Activated CD4-positive, CD25-positive, alpha-beta regulatory T cell treated with anti-CD3 and anti-CD28 coated beads, Interleukin-2, amount 50 U/mL, for 24 hours (primary cell): ENCODE results near the gene TST.
"Not testable (repeated sequence)": the region's sequence is repeated elsewhere in the genome, so short reads cannot be mapped to it uniquely, and the experiment has no call there.

ENCODE experiments used
- ATAC-seq, 2 donors: fragments of 150-1000 bp; cut with Tn5 transposase; one replicate each; pipeline ENCODE4 v1.10.0; 2021; ENCODE audit warnings: mild to moderate bottlenecking in 1 of 2, moderate library complexity in 1 of 2

Gene TST

DNA sequence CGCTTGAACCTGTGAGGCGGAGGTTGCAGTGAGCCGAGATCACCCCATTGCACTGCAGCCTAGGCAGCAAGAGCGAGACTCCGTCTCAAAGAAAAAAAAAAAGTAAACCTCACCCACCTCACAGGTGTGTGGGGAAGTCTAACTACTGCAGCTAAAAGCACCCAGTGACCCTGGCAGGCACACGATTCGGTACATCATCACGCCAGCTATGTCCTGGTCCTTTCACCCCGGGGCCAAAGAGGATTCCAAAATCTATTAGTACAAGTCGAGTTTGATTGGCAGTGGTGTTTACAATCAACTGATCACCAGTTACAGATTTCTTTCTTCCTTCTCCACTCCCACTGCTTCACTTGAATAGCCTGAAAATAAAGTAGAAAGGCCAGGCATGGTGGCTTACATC is 6.3 kb downstream of the TST start:
- ATAC-seq, result no peak

DNA sequence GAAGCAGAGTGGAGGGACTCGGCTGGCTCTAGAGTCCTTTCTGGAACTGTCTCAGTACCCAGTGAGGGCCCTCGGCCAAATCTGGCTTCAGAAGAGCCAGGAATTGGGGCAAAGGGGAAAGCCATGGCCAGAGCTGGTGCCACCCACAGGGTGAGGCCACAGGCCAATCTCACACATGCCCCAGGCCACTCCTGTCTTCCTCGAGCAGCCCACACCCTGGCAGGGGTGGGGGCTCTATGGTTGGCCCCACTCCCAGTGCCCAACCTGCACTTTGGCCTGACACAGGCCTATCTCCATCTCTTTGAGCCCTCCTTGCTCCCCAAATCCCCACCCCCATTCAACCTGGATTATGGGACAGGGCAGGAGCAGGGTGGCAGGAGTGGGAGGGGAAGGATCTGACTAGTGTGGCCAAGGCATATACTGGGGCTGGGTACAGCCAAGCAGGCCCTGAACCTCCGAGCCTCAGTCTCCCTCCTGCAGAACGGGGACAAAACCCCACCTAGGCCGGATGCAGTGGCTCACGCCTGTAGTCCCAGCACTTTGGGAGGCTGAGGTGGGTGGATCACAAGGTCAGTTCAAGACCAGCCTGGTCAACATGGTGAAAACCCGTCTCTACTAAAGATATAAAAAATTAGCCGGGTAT is 6.9 kb downstream of the TST start:
- ATAC-seq, result no peak

DNA sequence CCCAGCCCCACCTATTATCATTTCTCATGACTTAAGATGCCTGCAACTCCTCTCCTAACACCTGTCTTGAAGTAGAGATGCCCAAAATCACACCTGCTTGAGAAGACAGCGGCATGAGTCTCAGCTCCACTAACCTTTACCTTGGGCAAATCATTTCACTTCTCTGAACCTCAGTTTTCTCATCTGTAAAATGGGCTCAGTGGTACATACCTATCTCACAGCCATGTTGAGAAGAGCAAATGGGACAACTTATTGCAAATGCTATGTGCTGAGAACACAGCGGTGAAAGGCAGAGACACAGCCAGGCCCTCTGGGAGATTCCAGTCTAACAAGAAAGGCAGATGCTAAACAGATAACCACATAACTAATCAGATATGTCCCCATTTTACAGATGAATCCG is 7.8 kb downstream of the TST start:
- no peak for ATAC-seq

DNA sequence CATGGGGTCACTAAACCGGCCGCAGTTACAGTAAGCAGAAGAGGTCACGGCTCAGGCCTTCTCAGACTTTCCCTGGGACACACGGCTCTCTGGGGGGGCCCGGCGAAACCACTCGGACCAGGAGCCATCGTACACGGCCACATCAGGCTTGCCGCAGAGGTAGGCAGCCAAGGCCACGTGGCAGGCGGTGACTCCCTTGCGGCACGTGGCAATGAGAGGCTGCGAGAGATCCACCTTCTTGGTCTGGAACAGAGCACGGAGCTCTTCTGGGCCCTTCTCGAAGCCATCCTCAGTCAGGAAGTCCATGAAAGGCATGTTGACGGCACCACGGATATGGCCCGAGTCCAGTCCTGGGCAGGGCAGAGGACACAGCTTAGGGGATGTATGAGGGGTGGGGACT is 8.3 kb downstream of the TST start:
- no peak for ATAC-seq

DNA sequence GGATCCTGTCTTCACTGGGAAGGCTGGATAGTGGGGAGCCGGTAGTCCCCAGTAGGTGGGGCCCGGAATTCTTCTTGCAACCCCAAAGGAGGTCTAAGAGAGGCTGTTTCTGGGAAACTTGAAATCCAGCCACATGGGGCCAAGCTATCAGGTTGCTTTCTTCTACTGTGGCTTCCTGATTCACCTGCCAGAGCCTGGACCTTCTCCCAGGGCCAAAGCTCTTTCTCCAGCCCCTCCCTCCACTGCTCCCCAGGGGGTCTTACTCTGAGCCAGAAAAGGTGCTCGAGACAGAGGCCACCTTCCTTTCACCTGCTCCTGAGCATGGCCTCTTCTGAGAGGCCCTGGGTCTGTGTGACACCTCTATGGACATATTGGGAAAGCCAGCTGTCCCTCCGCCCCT is 9.1 kb downstream of the TST start:
- ATAC-seq, result no peak

DNA sequence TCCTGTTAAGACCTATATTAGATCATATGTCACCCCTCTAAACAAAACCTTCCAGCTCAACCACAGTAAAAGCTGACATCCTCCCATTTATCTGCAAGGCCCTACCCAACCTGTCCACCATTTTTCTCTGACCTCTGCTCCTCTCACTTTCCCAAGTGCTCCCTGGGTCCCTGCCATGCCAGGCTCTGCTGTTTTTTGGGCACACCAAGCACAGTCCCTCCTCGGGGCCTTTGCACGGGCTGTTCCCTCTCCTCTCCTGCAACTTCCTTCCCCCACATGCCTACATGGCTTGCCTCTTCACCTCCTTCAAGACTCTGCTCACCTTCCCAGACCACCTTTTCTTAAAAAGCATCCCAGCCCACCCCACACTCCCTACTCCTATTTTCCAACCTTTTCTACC is 9.8 kb downstream of the TST start:
- ATAC-seq, result no peak

DNA sequence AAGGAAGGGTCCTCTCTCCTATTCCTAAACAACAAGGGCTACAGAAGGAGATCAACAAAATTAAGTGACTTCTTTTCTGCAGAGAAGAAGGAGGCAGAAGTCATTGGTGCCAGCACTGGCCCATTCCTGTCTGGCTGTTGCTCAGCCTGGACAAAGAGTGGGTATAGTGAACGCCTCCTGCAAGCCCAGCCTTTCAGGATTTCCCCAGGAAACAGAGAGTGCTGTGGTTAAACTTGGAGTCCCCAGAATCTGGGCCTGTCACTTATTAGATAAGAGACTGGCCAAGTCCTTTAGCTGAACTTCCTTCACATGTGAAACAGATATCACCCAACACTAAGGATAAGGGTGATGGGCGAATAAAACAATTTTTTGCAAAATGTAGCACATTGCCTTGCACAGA is 10.9 kb downstream of the TST start:
- no peak for ATAC-seq

DNA sequence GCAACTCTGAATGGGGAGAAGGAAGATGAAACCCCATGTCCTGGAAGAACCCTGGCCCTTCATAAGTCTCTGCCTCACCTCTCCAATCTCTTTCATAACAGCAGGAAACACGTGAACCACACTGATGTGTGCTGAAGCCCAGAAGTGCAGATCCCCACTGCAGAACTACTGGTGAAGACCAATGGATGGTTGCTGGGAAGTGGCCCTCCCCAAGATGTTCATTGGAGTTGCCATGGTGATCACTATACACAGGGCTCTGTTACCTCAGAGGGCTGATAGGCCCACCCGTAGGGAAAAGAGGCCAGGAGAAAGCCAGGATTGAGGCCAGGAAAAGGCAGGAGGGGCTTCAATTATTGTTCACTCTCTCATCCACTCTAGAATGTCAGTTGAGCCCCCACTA is 11.6 kb downstream of the TST start:
- no peak for ATAC-seq

DNA sequence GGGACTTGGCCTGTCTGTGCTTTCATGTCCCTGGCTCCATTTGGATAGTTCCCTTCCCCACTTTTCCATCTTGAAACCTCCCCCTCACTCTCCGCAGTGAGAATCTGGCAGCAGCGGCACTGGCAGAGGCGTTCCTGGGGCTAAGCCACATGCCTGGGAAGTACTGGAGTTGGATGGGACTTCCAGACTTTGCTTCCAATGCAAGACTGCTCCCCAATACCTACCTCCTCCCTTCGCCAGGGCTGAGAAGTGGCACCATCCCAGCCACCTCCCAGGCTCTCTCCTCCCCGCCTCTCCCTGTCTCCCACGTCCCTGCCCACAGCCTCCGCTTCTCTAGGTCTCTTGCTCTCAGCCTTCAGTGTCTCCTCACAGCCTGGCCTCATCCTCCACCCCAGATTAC is 16.6 kb downstream of the TST start:
- ATAC-seq, result no peak

DNA sequence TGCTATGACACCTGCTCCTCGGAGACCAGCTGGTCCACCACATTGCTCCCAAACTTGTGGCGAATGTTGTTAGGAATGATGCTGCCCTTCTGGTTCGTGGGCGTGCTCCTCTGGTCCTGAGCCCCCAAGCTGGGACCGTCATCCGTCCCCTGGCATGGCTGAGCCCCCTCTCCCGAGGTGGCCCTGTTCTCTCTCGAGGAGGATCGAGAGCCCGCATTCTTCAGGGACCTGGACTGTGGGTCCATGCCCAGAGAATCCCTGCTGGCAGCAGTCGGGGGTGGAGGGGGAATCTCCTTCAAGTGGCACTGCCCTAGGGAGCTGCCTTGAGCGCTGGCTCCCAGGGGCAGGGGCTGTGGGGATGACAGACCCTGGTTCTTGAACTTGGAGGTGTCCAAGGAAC is 17.4 kb downstream of the TST start:
- no peak for ATAC-seq

DNA sequence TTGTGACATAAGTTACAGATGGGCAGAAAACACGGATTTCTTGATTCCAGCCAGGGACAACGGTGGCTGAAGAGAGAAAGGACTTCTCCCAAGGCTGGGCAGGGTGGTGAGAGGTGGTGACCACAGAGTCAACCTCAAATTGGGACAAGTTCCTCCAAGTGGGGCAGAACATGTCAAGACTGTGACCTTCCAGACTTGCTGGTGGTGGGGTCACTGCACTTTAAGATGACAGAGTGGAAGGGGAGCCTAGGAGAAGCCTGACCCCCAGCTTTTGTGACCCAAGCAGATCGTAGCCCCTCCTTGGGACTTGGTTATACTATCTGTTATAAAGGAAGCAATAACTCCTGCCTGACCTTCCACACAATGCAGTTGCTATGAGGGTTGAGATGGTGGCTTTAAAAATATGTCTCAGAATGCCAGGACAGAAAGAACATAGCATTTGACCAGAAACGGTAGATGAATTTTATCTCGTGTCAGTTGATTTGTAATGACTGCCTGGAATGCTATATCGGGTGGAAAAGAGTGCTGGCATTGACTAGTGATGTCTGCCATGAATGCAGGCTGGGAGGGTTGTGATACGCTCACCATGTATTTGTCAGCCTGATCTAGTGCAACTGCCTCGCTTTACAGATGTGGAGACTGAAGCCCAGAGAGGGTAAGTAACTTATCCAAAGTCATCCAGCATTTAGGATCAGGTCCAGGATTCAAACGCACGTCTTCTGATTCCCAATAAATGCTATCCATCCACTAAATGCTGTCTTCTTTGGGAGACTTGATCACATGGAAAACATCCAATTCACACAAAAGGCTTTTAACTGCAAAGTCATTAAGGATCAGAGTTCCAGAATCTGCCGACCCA is 18.3 kb downstream of the TST start:
- no peak for ATAC-seq

DNA sequence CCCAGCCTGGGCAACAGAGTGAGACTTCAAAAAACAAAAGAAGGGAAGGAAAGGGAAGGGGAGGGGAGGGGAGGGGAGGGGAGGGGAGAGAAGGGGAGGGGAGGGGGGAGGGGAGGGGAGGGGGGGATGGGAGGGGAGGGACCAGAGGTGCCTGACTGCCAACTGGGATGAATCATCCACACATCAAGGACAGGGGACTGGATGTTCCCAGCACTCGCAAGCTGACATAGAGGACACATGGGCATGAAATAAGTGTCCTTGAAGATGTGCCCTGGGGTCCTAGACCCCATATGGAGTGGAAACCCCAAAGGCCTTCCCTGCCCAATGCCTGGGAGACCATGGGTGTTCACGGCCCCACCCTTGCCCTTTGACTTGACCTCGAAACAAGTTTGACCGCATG is 19.8 kb downstream of the TST start:
- no peak for ATAC-seq

DNA sequence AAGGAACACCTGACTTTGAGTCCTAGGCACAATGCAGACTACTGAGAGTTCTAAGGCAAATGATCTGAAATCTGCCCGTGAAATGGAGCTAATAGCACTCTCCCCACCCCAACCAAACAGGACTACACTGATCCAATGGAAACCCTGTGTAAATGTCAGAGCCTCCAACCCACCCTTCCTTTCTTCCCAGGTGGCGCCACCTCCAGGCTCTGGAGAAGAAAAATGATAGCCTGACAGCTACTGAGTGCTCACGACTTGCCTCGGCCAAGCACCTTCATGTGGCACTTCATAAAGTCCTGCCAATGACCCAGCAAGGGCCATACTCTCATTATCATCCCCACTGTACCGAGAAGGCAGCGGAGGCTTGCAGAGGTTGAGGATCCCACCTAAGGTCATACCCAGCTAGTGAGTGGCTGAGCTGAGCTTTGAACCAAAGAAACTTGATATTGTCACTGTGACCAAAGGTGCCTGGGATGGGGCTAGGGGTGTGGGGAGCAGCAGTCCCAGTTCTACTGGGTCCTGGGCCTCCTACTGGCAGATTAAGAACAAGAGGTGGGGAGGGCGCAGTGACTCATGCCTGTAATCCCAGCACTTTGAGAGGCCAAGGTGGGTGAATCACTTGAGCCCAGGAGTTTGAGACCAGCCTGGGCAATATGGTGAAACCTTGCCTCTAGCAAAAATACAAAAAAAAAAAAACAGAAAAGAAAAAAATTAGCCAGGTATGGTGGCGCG is 20.5 kb downstream of the TST start:
- ATAC-seq, result no peak

DNA sequence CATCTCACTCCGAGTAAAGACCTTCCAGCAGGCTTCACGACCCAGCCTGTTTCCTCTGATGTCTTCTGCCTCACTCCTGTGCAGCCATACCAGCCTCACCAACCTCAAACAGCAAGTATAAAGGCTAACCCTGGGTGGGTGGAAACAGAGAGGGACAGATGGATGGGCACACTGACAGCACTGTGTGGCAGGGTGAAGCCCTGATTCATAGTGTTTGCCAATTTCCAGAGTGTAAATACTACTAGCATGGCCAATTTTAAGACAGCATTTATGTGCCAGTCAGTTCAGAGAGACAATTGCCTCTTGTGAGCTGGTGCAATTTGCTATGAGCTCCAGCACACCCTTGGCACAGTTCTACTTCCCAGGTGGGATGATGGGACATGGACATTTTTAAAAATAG is 21.5 kb downstream of the TST start:
- no peak for ATAC-seq

DNA sequence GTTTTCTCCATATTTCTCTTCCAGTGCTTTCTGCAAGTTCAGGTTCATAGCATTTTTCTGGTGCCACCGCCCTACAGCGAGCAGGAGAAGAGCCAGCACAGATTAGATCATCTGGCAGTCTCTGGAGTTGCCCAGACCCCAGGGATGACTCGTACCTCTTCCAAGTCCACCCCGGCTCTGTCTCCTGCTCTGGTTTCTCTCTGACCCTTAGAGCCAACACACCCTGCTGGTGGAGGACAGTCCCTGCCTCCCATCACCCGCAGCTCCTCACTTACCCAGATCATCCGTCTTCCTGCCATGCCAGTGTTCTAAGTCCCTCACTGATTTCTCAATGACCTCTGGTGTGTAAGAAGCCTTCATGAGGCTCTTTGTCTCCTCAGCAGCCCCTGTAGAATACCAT is 28.0 kb downstream of the TST start:
- no peak for ATAC-seq

DNA sequence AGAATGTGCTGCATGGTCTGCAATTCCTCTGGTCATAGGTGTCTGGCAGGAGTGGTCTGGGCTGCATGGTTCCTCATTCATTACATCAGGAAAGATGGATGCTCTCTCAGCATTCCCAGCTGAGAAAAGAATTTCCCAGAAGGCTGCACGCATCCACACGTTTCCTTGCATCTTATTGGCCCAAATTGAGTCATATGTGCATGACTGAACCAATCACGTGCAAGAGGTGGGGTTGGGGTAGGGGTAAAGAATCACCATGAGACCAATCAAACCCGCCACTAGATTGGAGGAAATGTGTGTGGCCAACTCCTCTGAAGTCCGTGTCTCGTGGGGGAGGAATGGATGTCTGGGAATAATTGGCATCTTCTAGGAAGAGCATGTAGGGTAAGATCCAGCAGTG is 28.8 kb downstream of the TST start:
- ATAC-seq, result no peak

DNA sequence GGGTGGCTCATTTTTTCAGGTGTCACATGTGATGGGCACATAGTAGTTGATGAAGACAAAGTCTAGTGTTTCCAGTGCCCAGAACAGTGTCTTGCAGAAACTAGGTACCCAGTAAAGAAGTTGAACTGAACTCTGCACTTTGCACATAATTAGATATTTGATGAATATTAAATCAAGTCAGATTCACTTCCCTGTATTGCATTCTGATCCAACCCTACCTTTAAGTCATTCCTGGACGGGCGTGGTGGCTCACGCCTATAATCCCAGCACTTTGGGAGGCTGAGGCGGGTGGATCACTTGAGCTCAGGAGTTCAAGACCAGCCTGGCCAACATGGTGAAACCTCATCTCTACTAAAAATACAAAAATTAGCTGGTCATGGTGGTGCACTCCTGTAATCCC is 30.2 kb downstream of the TST start:
- not testable (repeated sequence) for ATAC-seq

DNA sequence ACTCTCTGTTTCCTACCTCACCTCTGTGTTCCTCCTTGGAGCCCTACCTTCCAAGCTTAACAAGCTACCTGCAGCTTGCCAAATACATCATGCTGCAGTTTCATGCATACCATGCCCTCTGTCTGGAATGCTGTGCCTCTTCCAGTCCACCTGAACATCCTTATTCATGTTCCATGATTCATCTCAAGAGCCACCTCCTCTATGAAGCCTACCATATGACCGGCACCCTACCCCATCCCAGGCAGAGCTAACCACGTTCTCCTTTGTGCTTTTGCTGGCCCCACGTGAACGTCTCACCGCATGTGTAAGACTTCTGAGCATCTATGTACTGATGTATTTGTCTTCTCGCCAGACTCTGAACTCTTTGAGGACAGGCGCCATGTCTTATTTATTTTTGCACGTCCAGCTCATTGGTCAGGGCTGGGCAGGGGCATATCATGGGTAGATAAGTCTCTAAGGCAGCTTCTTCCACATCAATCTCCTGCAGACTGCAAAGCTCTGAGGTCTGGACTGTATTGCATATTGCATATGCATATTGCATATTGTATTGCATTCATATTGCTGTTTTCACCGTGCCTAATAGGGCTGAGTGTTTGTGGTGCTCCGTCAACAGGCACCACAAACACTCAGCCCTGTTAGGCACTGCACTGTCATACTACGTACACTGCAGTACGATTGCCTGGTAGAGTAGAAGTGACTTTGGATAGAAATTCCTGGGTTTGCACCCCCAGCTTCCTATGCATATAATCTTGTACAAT is 31.0 kb downstream of the TST start:
- no peak for ATAC-seq

DNA sequence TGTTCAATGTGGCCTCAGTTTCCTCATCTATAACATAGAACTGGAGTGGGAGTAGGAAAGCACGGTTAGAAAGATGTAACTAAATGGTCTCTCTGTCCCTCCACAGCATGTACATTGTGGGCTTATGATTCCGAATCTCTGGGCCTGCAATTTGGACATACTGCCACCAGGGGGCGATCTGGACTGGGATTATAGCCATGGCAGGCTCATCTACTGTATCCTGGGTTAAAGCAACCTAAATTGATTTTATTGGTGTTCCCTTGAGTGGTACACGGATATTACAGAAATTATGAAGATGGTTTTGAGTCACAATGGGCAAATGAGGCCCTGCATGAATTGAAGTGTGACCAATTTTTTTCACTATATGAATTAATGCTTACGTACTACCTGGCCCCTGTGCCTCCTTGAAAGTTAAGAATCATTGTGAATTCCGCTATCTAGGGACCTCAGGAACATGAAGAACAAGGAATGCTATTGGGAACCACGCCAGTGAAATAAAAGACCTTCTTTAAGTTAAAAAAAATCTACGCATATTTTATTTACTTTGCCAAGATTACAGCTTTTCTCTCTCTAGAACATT is 32.9 kb downstream of the TST start:
- ATAC-seq, result peak in 1 of 2 donors; percentile 59

DNA sequence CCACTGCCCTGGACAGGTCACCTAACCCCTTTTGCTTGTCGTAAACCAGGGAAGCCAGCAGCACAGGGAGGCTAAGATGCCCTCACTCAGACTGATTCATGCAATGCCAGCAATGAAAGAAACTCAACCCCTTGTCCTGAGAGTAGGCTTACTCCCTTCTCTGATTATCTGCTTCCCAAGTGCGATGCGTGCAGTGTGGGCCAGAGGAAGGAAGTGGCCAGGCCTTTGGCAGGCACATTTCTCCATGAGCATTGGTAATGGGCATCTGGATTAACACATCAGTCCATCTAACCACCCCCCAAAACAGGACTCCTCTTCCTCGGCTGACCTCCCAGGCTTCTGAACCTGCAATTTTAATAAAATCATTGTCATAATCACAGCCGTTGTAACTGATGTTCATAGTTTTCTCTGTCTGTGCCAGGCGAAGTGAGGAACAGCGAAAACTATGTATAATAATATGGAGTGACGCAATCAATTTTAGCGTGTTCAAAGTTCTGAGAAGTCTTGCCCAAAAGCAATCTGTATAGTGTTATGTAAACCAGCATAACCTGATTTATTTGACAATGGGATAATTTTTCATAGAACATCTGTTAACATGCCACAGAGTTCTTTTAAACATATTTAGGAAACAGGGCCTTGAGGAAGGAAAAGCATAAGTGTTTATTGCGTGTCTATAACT is 33.9 kb downstream of the TST start:
- no peak for ATAC-seq

DNA sequence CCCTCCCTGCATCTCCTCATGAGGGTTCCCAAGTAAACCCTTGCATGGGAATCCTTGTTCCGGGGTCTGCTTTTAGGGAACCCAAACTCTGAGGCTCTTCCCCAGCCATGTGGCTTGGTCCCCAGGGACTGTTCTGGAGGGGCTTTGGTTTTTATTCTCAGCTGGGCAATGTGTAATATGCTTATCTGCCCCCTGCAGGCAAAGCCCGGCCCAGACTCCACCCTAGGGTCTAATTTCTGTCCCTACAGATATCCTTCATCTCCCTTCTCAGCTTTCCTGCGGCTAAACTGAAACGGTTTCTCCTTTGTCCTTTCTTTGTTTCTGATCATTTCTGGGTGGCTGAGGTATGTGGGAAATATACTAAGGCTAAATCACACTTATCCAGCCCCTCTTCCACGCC is 37.1 kb downstream of the TST start:
- no peak for ATAC-seq

DNA sequence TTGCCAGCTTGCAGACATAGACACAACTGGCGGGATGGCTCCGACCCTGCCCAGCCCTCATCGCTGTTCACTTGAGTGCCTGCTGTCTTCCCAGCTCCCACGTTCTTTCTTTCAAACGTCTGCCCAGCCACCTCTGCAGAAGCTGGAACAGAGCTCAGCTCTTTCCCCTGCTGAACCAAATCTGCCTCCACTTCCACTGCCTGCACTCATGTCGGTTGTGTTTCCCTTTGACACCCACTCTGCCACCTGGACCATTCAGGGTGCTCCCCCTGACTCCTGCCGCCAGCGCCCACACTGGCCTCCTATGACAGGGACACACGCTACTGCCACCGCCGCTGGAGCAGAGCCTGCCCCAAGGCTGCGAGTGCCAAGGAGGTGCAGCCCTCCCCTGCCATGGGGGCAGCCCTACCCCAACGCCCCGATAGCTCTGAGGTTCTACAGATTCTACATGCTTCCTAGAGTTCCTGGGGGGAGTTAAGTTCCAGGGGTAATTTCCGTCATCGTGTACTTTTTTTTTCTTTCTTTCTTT is 37.9 kb downstream of the TST start:
- no peak for ATAC-seq
